ENCODE results near the gene DEGS2.

DNA sequence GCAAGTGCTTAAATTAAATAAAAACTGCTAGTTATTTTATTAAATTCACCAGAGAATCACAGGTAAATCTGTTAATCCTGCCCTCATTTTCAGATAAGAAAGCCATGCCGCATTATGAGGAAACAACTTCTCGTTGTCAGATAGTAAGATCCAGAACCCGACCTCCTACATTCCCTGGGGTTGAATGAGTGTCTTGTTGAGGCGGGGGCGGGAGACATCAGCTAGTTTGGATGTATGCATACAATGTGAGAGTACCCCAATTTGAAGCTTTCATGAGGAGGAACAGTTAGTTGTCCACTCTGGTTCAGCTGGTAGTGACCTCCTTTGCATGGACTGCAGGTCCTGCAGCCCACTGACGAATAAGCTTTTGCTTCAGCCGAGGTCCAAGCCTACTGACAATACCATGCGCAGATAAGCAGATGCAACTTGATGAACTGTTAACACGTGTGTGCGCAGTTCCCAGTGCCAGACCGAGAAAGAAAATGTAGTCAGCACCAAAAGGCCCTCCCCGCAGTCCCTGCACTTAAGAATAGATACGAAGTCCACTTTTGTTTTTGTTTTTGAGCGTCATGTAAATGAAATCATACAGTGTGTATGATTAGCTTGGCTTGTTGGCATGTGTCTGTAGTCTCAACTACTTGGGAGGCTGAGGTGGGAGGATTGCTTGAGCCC, 59.3 kb downstream of the DEGS2 start:
- TF ChIP-seq, protein P1, sequence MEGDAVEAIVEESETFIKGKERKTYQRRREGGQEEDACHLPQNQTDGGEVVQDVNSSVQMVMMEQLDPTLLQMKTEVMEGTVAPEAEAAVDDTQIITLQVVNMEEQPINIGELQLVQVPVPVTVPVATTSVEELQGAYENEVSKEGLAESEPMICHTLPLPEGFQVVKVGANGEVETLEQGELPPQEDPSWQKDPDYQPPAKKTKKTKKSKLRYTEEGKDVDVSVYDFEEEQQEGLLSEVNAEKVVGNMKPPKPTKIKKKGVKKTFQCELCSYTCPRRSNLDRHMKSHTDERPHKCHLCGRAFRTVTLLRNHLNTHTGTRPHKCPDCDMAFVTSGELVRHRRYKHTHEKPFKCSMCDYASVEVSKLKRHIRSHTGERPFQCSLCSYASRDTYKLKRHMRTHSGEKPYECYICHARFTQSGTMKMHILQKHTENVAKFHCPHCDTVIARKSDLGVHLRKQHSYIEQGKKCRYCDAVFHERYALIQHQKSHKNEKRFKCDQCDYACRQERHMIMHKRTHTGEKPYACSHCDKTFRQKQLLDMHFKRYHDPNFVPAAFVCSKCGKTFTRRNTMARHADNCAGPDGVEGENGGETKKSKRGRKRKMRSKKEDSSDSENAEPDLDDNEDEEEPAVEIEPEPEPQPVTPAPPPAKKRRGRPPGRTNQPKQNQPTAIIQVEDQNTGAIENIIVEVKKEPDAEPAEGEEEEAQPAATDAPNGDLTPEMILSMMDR (IDR thresholded peaks at IDR 0.05): no peak
- no peak for TF ChIP-seq POLR2A (IDR thresholded peaks at IDR 0.05)
